HG02678 (cell line): ENCODE data around the gene PLEKHJ1.

Source experiments
- ATAC-seq: cut with Tn5 transposase; IDR thresholded peaks from one replicate; pipeline ENCODE4 v1.9.1; 2021; ENCODE audit warnings: mild to moderate bottlenecking, moderate library complexity; ENCODE audit not compliant: unreplicated experiment

PLEKHJ1 gene

GRCh38 chr19:2249880-2250765 is 14.0 kb upstream of the PLEKHJ1 start:
- ATAC-seq = no peak

DNA sequence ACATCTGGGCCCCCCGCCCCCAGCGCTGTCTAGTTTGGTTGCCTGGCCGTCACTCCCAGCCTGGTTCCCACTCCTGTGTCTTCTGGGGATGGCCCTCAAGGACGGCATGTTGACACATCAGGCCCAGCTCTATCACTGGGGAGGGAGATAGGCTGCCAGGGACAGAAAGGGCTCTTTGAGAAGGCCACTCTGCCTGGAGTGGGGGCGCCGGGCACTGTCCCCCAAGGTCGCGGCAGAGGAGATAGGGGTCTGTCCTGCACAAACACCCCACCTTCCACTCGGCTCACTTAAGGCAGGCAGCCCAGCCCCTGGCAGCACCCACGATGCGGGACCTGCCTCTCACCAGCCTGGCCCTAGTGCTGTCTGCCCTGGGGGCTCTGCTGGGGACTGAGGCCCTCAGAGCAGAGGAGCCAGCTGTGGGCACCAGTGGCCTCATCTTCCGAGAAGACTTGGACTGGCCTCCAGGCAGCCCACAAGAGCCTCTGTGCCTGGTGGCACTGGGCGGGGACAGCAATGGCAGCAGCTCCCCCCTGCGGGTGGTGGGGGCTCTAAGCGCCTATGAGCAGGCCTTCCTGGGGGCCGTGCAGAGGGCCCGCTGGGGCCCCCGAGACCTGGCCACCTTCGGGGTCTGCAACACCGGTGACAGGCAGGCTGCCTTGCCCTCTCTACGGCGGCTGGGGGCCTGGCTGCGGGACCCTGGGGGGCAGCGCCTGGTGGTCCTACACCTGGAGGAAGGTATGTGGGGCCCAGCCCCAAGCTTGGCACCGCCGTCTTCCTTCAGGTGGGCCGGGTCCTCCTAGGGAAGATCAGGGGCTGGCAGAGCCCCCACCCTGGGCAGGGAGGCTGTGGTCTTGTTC is 13.1 kb upstream of the PLEKHJ1 start, which contains the start of gene AMH:
TSS of gene AMH (plus strand) at position 314 of the 857 bp plus-strand sequence. CDS start at position 324, 10 bp downstream.
- ATAC-seq = no peak

DNA sequence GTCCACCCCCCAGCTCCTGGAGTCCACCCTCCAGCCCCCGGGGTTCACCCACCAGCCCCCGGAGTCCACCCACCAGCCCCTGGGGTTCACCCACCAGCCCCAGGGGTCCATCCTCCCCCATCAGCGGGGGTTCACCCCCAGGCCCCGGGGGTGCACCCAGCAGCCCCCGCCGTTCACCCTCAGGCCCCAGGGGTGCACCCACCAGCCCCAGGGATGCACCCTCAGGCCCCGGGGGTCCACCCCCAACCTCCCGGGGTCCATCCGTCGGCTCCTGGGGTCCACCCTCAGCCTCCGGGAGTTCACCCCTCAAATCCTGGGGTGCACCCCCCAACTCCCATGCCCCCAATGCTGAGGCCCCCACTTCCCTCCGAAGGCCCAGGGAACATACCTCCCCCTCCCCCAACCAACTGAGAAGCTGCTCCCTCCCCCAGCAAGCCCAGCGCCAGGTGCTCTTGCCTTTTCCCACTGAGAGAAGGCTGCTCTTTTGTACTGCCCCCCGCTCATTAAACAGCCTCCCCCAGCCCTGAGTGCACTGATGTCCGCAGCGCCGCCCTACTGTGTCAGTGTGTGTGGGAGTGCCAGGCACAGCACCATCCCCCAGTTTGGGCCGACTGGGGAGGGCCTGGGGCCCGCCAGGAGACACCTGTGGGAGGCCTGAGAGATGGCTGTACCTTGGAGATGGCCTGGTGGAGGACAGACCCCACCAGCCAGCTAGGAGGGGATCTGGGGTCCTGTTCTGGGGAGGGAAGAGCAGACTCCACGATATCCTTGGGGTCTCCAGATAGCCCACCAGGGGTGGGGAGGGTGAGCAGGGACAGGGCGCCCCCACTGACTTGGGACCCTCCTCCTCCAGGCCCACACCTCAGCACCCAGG is 12.2 kb upstream of the PLEKHJ1 start:
- ATAC-seq = no peak

GRCh38 chr19:2247433-2248101 is 11.4 kb upstream of the PLEKHJ1 start:
- no peak for ATAC-seq

DNA sequence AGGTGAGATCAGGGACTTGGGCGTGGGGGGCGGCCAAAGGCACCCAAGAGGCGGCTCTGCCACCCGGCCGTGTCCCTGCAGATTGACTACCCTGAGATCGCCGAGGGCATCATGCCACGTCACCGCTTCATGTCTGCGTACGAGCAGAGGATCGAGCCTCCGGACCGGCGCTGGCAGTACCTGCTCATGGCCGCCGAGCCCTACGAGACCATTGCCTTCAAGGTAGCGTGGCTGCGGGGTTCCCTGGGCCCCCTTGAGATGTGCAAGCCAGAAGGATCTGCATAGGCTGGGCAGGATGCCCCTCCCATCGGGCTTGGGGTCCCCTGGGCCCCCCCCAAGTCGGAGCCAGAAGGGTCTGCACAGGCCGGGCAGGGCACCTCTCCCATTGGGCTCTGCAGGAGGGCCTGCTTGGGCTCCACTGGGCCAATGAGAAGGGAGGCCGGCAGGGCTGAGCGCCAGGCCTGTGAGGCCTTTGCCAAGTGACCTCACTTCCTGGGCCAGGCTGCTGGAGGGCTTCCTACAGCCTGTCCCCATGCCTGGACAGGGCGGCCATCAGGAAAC is 10.8 kb upstream of the PLEKHJ1 start:
- ATAC-seq = no peak

- ATAC-seq = no peak
Measured at GRCh38 chr19:2246014-2246620, 10.0 kb upstream of the PLEKHJ1 start.

DNA sequence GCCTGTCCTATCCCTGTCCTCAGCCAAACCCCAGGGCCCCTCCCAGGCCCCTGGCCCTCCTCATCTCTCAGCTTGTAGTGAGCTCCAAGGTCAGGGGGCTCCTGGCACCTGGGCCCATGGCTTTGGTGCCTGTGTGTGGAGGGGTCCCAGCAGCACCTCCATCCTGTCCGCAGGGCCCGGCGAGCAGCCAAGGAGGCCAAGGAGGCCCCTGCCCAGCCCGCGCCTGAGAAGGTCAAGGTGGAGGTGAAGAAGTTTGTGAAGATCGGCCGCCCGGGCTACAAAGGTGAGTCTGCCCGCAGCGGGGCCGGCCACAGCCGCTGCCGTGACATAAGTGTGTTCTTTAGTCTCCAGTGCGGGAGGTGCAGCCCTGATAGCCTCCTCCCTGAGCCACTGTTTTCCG is 9.1 kb upstream of the PLEKHJ1 start:
- no peak for ATAC-seq

GRCh38 chr19:2244486-2244885 is 8.4 kb upstream of the PLEKHJ1 start:
- no peak for ATAC-seq

DNA sequence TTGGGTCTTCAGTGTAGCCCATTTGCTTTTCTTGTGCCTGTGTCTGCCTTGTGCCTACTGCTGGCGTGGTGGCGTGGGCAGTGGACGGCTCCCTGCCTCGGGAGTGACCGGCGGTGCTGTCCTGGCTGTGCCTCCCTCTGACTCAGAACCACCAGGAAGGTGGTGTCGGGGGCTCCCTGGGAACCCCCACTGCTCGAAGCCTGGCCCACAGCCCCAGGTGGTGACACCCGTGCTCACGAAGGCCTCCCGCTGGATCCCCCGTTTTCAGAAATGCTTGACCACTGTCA is 7.9 kb upstream of the PLEKHJ1 start:
- no peak for ATAC-seq

DNA sequence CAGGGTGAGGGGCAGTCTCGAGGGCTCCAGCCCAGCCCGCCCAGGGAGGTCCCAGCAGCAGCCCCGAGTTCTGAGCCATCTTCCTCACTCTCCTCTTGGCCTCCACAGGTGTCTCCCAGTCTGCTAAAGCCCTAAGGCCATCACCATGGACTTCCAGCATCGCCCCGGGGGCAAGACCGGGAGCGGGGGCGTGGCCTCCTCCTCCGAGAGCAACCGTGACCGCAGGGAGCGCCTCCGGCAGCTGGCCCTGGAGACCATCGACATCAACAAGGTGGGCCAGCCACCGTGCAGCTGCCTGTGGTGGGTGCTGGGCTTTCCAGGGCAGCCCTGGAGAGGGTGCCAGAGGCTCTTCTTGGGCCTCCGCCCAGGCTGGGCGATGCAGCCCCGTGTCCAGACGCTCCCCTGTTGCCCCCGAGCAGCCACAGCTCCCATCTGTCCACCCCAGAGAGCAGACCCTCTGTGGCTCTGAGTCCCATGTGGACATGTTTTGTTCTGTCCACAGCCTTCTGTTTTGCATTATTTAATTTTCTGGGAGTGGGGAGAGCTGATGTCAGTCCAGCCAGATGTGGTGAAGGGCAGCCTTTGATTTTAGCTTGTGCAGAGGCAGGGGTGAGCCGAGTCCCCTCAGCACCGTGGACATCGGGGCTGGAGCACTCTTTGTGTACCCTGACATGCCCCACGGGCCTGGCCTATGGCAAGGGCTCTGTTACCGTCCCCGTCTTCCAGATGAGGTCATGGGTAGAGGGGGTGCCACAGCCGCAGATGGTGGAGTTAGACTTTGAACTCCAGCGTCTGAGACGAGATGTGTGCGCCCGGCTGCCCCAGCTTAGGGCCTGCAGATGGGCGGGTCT is 7.4 kb upstream of the PLEKHJ1 start:
- no peak for ATAC-seq

DNA sequence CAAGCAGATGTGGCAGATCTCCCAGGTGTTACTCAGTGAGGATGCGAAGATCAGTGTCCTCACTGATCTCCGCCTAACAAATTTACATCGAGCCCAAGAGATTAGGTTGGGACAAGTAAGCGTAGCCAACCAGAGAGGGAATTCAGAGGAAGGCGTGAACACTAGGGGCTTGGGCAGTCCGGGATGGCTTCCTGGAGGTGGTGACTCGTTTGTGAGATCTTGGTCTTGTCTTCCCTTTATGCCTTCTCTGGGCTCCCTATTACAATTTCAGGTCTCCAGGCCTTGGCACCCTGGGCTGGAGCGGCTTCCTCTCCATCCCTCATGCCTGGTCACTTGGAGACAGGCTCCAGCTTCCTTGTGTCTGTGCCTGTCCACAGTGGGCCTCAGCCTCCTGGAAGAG is 6.7 kb upstream of the PLEKHJ1 start:
- no peak for ATAC-seq

GRCh38 chr19:2242092-2242537 is 6.0 kb upstream of the PLEKHJ1 start:
- no peak for ATAC-seq

GRCh38 chr19:2240881-2241760 is 5.0 kb upstream of the PLEKHJ1 start:
- no peak for ATAC-seq

- ATAC-seq = no peak
Measured at GRCh38 chr19:2239771-2240770, 3.9 kb upstream of the PLEKHJ1 start.

GRCh38 chr19:2239173-2239572 is 3.0 kb upstream of the PLEKHJ1 start:
- ATAC-seq = no peak

DNA sequence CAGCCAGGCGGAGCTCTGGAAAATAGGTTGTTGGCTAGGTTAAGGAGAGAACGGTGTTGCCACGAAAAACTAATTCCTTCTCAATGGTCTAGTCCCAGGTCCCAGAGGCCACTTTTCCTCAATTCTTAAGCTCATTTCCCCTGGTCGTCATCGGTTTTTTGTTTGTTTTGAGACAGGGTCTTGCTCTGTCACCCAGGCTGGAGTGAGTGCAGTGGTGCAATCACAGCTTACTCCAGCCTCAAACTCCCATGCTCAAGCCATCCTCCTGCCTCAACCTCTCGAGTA is 1.7 kb upstream of the PLEKHJ1 start:
- no peak for ATAC-seq
